ENCODE data around the gene FRK. TPM values are rescaled to one million over a fixed set of nuclear protein-coding genes. Genes with fewer than 3 reads are reported as not detected.

FRK gene
- total RNA-seq, 2 donors from 2014 or later: 7.9 to 9.1 TPM

GRCh38 chr6:115922971-115923370 is 137.7 kb downstream of the FRK start:
- no peaks in the 10 kb centered on the region for H3K36me3 ChIP-seq (replicated peaks in 1 of 2; ENCODE audit: insufficient read depth in 1 of 2, low read depth in 2 of 2)
- H3K9me3 ChIP-seq: no peaks in the 10 kb centered on the region
- DNase-seq (no peak), ATAC-seq (no peak)
- TF ChIP-seq, protein P1, sequence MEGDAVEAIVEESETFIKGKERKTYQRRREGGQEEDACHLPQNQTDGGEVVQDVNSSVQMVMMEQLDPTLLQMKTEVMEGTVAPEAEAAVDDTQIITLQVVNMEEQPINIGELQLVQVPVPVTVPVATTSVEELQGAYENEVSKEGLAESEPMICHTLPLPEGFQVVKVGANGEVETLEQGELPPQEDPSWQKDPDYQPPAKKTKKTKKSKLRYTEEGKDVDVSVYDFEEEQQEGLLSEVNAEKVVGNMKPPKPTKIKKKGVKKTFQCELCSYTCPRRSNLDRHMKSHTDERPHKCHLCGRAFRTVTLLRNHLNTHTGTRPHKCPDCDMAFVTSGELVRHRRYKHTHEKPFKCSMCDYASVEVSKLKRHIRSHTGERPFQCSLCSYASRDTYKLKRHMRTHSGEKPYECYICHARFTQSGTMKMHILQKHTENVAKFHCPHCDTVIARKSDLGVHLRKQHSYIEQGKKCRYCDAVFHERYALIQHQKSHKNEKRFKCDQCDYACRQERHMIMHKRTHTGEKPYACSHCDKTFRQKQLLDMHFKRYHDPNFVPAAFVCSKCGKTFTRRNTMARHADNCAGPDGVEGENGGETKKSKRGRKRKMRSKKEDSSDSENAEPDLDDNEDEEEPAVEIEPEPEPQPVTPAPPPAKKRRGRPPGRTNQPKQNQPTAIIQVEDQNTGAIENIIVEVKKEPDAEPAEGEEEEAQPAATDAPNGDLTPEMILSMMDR (IDR thresholded peaks at IDR 0.05): no peak
- TF ChIP-seq POLR2A (IDR thresholded peaks at IDR 0.05): no peak
- H3K27ac ChIP-seq: no peak overlapping the region
- H3K4me3 ChIP-seq: no peak overlapping the region
- 38 to 48% methylated on average over 1 of the region's 1 CpG for WGBS, 2 donors
- no peaks in the 10 kb centered on the region for H3K27me3 ChIP-seq
- H3K4me1 ChIP-seq: no peaks in the 10 kb centered on the region
- intact Hi-C loops (cut with DNase I): no loop called here

GRCh38 chr6:115914098-115914497 is 146.6 kb downstream of the FRK start:
- no peak for DNase-seq
- no peaks in the 10 kb centered on the region for H3K36me3 ChIP-seq (replicated peaks in 1 of 2; ENCODE audit: insufficient read depth in 1 of 2, low read depth in 2 of 2)
- no peaks in the 10 kb centered on the region for H3K9me3 ChIP-seq
- no peak overlapping the region for H3K4me3 ChIP-seq
- intact Hi-C loops (cut with DNase I): no loop called here
- TF ChIP-seq, protein P1 (IDR thresholded peaks at IDR 0.05): no peak
- WGBS, 2 donors: 38 to 46% methylated on average over 2 of the region's 2 CpGs
- ATAC-seq: no peak
- no peaks in the 10 kb centered on the region for H3K27me3 ChIP-seq
- H3K4me1 ChIP-seq: no peaks in the 10 kb centered on the region
- H3K27ac ChIP-seq: no peak overlapping the region

DNA sequence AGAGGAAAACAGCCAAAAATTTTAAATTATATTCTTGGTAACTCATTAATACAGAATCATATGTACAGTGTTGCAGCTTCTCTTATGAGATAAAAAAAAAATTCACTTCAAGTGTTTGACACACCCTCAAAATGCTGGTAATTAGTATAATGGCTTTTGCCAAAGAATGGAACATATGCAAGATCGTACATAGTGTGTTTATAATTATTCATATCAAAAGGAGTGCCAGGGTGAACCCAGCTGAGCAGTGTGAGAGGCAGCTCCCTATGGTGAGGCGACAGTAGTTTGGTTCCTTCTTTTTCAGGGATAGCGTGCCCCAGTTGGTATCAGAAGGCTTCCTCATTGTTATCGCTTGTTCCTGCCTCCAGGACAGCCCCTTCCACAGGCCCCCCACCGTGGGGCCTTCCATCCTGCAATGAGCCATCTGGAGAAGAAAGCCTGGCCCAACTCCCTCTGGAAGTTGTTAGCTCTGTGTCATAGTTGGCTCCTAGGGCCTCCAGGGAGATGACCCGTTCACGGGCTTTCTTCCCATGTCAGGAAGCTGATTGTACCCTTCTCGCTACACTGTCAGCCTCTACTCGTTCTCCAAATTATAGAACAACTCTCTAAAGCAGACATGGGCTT is 150.7 kb downstream of the FRK start:
- WGBS, 2 donors: 77% methylated on average over 9 of the region's 9 CpGs
- no peaks in the 10 kb centered on the region for H3K36me3 ChIP-seq (replicated peaks in 1 of 2; ENCODE audit: insufficient read depth in 1 of 2, low read depth in 2 of 2)
- no peak overlapping the region for H3K4me3 ChIP-seq
- intact Hi-C loops (cut with DNase I): no loop called here
- TF ChIP-seq POLR2A (IDR thresholded peaks at IDR 0.05): no peak
- TF ChIP-seq, protein P1 (IDR thresholded peaks at IDR 0.05): no peak
- H3K27me3 ChIP-seq: no peaks in the 10 kb centered on the region
- H3K27ac ChIP-seq: no peak overlapping the region
- DNase-seq (no peak), ATAC-seq (no peak)
- H3K9me3 ChIP-seq: no peaks in the 10 kb centered on the region
- H3K4me1 ChIP-seq: no peaks in the 10 kb centered on the region

- ATAC-seq (no peak), DNase-seq (no peak)
- TF ChIP-seq, protein P1 (IDR thresholded peaks at IDR 0.05): no peak
- no peak for TF ChIP-seq POLR2A (IDR thresholded peaks at IDR 0.05)
Measured at GRCh38 chr6:115908906-115909559, 151.7 kb downstream of the FRK start.

GRCh38 chr6:115905471-115905870 is 155.2 kb downstream of the FRK start:
- intact Hi-C loops (cut with DNase I): no loop called here
- 31 to 34% methylated on average over 5 of the region's 5 CpGs for WGBS, 2 donors
- no peak for DNase-seq
- Histone ChIP-seq H3K27ac (no peak overlapping the region), H3K4me3 (no peak overlapping the region), H3K27me3 (no peaks in the 10 kb centered on the region), H3K36me3 (replicated peaks in 1 of 2; ENCODE audit: insufficient read depth in 1 of 2, low read depth in 2 of 2) (no peaks in the 10 kb centered on the region), H3K9me3 (no peaks in the 10 kb centered on the region), H3K4me1 (no peaks in the 10 kb centered on the region)
- no peak for ATAC-seq
- TF ChIP-seq, protein P1 (IDR thresholded peaks at IDR 0.05): no peak
- TF ChIP-seq POLR2A (IDR thresholded peaks at IDR 0.05): no peak

More at GRCh38 chr6:115908906-115909559, 151.7 kb downstream of the FRK start:
- intact Hi-C loops (cut with DNase I): no loop called here
- no peak overlapping the region for H3K27ac ChIP-seq
- H3K36me3 ChIP-seq (replicated peaks in 1 of 2; ENCODE audit: insufficient read depth in 1 of 2, low read depth in 2 of 2): no peaks in the 10 kb centered on the region
- H3K27me3 ChIP-seq: no peaks in the 10 kb centered on the region
- H3K4me1 ChIP-seq: no peaks in the 10 kb centered on the region
- WGBS, 2 donors: 57 to 67% methylated on average over 5 of the region's 5 CpGs
- H3K4me3 ChIP-seq: no peak overlapping the region
- H3K9me3 ChIP-seq: no peaks in the 10 kb centered on the region
